Neural progenitor cell (in vitro differentiated cells): ENCODE results near the gene GRP. TPM values are rescaled to one million over a fixed set of nuclear protein-coding genes. Genes with fewer than 3 reads are reported as not detected.
"Not testable (repeated sequence)": the region's sequence is repeated elsewhere in the genome, so short reads cannot be mapped to it uniquely, and the experiment has no call there.

ENCODE experiments used
- DNase-seq: peaks from one replicate; pipeline ENCODE4 v3.0.0-alpha.2; 2016; ENCODE audit warnings: low spot score
- H2AFZ ChIP-seq: fragments of 200-600 bp; sonication (generic); replicated peaks from 2 replicates; pipeline ENCODE4 v1.6.1; 2016; ENCODE audit warnings: antibody characterized with exemption
- H3F3A ChIP-seq: fragments of 200-600 bp; sonication (generic); 2 replicates; pipeline ENCODE4 v1.6.1; 2016; ENCODE audit warnings: antibody characterized with exemption, low read depth
- H3K27ac ChIP-seq: fragments of 200-600 bp; sonication (generic); 2 replicates; pipeline ENCODE4 v1.5.1; 2016; ENCODE audit warnings: mild to moderate bottlenecking
- H3K27me3 ChIP-seq: fragments of 200-600 bp; sonication (generic); 2 replicates; pipeline ENCODE4 v1.6.1; 2016; ENCODE audit warnings: mild to moderate bottlenecking, moderate library complexity
- H3K36me3 ChIP-seq: fragments of 200-600 bp; sonication (generic); 2 replicates; pipeline ENCODE4 v1.5.1; 2016
- H3K4me1 ChIP-seq: fragments of 200-600 bp; sonication (generic); 2 replicates; pipeline ENCODE4 v1.6.1; 2016; ENCODE audit warnings: mixed run types
- H3K4me2 ChIP-seq: fragments of 200-600 bp; sonication (generic); 2 replicates; pipeline ENCODE4 v1.6.1; 2016
- H3K4me3 ChIP-seq: fragments of 200-600 bp; sonication (generic); 2 replicates; pipeline ENCODE4 v1.5.1; 2016
- H3K79me2 ChIP-seq: fragments of 200-600 bp; sonication (generic); 2 replicates; pipeline ENCODE4 v1.6.1; 2016; ENCODE audit warnings: low read depth
- H3K9ac ChIP-seq: fragments of 200-600 bp; sonication (generic); 2 replicates; pipeline ENCODE4 v1.6.1; 2016
- H3K9me3 ChIP-seq: fragments of 200-600 bp; sonication (generic); 2 replicates; pipeline ENCODE4 v1.5.1; 2016; ENCODE audit warnings: low read depth
- H4K20me1 ChIP-seq: fragments of 200-600 bp; sonication (generic); 2 replicates; pipeline ENCODE4 v1.6.1; 2016; ENCODE audit warnings: low read depth
- H3K27ac Mint-ChIP-seq: 3 replicates; pipeline ENCODE4 v1.8.0; 2021; ENCODE audit warnings: mixed read lengths
- H3K27me3 Mint-ChIP-seq: 2 replicates; pipeline ENCODE4 v1.8.0; 2022; ENCODE audit warnings: low read depth, mild to moderate bottlenecking, inconsistent platforms, moderate library complexity, mixed read lengths; ENCODE audit not compliant: insufficient read depth
- H3K36me3 Mint-ChIP-seq: 3 replicates; pipeline ENCODE4 v1.8.0; 2021; ENCODE audit warnings: mixed read lengths
- H3K4me1 Mint-ChIP-seq: 3 replicates; pipeline ENCODE4 v1.8.0; 2021; ENCODE audit warnings: mixed read lengths
- H3K4me3 Mint-ChIP-seq: 3 replicates; pipeline ENCODE4 v1.8.0; 2021; ENCODE audit warnings: mild to moderate bottlenecking, moderate library complexity, mixed read lengths
- H3K9me3 Mint-ChIP-seq: 3 replicates; pipeline ENCODE4 v1.8.0; 2020; ENCODE audit warnings: mixed read lengths
- EZH2 ChIP-seq: fragments of 200-600 bp; sonication (generic); IDR thresholded peaks from 2 replicates; pipeline ENCODE4 v1.6.1; 2017; ENCODE audit warnings: antibody characterized with exemption, mild to moderate bottlenecking, moderate library complexity
- EZH2phosphoT487 ChIP-seq: fragments of 200-600 bp; sonication (generic); IDR thresholded peaks from 2 replicates; pipeline ENCODE4 v1.6.1; 2017; ENCODE audit warnings: antibody characterized with exemption
- total RNA-seq: library from RNA; depleted of rRNA; stranded (reverse); fragments of >200 nt; gene quantifications from 2 replicates; pipeline ENCODE4 v1.2.3, GENCODE V29; 2015; ENCODE audit warnings: low replicate concordance
- TF ChIP-seq, protein P1 (sequence below): fragments of 200-600 bp; sonication (generic); IDR thresholded peaks from 2 replicates; pipeline ENCODE4 v1.5.1; 2017; ENCODE audit warnings: antibody characterized with exemption, mild to moderate bottlenecking

GRP gene
- total RNA-seq, 1 donor from 2014 or later = not detected

DNA sequence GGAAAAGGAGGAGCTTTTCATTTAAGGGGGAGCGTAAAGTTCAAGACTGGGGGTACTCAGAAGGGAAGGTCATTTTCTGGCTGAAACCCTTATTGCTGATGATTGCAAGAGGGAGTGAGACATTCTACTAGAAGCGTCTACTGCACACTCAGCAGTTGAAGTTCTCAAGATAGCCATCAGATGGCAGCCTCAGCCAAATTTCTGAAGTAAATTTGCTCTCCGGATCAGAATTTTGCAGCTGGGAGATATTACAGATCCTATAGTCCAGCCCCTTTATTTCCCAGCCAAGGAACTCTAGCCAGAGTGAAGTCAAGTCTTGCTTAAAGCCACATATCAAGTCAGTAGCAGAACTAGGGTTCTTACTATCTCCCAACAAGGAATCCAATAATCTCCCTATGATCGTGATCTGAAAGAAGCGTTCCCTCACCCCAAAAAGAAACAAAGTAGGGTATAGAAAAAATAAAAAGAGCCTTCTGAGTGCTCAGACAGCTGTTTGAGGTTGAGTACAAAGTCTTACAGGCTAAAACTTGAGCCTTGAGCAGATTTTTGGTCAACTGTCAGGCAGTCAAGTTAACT lies 29.3 kb downstream of the GRP start:
- peaks cover 54% of the 10 kb centered on the region for H3K27me3 ChIP-seq
- H4K20me1 ChIP-seq = no peaks in the 10 kb centered on the region
- no peaks in the 10 kb centered on the region for H3K4me1 Mint-ChIP-seq
- no peaks in the 10 kb centered on the region for H3K36me3 ChIP-seq
- H3K4me3 Mint-ChIP-seq = no peak overlapping the region
- no peaks in the 10 kb centered on the region for H3K79me2 ChIP-seq
- H2AFZ ChIP-seq = no peak overlapping the region
- peaks cover 4% of the 10 kb centered on the region for H3K27me3 Mint-ChIP-seq
- peaks cover 7% of the 10 kb centered on the region for H3K9me3 Mint-ChIP-seq
- no peaks in the 10 kb centered on the region for H3F3A ChIP-seq
- DNase-seq = peak; percentile 78
- no peak overlapping the region for H3K9ac ChIP-seq
- no peak overlapping the region for H3K27ac Mint-ChIP-seq
- no peak overlapping the region for H3K4me3 ChIP-seq
- H3K4me1 ChIP-seq = no peaks in the 10 kb centered on the region
- TF ChIP-seq EZH2 (no peak), EZH2phosphoT487 (no peak)
- TF ChIP-seq, protein P1, sequence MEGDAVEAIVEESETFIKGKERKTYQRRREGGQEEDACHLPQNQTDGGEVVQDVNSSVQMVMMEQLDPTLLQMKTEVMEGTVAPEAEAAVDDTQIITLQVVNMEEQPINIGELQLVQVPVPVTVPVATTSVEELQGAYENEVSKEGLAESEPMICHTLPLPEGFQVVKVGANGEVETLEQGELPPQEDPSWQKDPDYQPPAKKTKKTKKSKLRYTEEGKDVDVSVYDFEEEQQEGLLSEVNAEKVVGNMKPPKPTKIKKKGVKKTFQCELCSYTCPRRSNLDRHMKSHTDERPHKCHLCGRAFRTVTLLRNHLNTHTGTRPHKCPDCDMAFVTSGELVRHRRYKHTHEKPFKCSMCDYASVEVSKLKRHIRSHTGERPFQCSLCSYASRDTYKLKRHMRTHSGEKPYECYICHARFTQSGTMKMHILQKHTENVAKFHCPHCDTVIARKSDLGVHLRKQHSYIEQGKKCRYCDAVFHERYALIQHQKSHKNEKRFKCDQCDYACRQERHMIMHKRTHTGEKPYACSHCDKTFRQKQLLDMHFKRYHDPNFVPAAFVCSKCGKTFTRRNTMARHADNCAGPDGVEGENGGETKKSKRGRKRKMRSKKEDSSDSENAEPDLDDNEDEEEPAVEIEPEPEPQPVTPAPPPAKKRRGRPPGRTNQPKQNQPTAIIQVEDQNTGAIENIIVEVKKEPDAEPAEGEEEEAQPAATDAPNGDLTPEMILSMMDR = peak; percentile 79
- no peak overlapping the region for H3K27ac ChIP-seq
- H3K9me3 ChIP-seq = no peaks in the 10 kb centered on the region
- H3K4me2 ChIP-seq = no peak overlapping the region
- H3K36me3 Mint-ChIP-seq = no peaks in the 10 kb centered on the region

DNA sequence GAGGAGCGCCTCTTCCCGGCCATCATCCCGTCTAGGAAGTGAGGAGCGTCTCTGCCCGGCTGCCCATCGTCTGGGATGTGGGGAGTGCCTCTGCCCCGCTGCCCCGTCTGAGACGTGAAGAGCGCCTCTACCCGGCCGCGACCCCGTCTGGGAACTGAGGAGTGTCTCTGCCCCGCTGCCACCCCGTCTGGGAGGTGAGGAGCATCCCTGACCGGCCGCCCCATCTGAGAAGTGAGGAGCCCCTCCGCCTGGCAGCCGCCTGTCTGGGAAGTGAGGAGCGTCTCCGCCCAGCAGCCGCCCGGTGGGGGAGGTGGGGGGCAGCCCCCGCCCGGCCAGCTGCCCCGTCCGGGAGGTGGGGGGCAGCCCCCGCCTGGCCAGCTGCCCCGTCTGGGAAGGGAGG lies 35.5 kb downstream of the GRP start:
- peaks cover 11% of the 10 kb centered on the region for H3K27me3 Mint-ChIP-seq

DNA sequence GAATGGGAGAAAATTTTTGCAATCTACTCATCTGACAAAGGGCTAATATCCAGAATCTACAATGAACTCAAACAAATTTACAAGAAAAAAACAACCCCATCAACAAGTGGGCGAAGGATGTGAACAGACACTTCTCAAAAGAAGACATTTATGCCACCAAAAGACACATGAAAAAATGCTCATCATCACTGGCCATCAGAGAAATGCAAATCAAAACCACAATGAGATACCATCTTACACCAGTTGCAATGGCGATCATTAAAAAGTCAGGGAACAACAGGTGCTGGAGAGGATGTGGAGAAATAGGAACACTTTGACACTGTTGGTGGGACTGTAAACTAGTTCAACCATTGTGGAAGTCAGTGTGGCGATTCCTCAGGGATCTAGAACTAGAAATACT lies 41.9 kb downstream of the GRP start:
- H3K9me3 Mint-ChIP-seq = peaks cover 13% of the 10 kb centered on the region
- H3K9ac ChIP-seq, H3K36me3 Mint-ChIP-seq, H3K79me2 ChIP-seq, H3K4me2 ChIP-seq, H3K27ac Mint-ChIP-seq, H2AFZ ChIP-seq, H3K4me3 ChIP-seq, DNase-seq, H3K9me3 ChIP-seq, H3K4me3 Mint-ChIP-seq, H3K27ac ChIP-seq, H3K4me1 Mint-ChIP-seq, H3K36me3 ChIP-seq: not testable (repeated sequence)
- Histone ChIP-seq H3K27me3 (peaks cover 77% of the 10 kb centered on the region), H4K20me1 (peaks cover 23% of the 10 kb centered on the region), H3F3A (peaks cover 33% of the 10 kb centered on the region), H3K4me1 (peaks cover 22% of the 10 kb centered on the region)
- peaks cover 59% of the 10 kb centered on the region for H3K27me3 Mint-ChIP-seq

More for the DNA sequence above, 35.5 kb downstream of the GRP start:
- H3F3A ChIP-seq, H3K4me3 Mint-ChIP-seq, H3K9me3 ChIP-seq, DNase-seq, H4K20me1 ChIP-seq, H3K27ac ChIP-seq, H3K4me3 ChIP-seq, H3K4me1 Mint-ChIP-seq, H3K9ac ChIP-seq, H3K4me1 ChIP-seq, H3K36me3 ChIP-seq, H3K4me2 ChIP-seq, H3K27ac Mint-ChIP-seq, H3K36me3 Mint-ChIP-seq, H2AFZ ChIP-seq, H3K79me2 ChIP-seq: not testable (repeated sequence)
- H3K27me3 ChIP-seq = peaks cover 21% of the 10 kb centered on the region
- H3K9me3 Mint-ChIP-seq = peaks cover 15% of the 10 kb centered on the region

DNA sequence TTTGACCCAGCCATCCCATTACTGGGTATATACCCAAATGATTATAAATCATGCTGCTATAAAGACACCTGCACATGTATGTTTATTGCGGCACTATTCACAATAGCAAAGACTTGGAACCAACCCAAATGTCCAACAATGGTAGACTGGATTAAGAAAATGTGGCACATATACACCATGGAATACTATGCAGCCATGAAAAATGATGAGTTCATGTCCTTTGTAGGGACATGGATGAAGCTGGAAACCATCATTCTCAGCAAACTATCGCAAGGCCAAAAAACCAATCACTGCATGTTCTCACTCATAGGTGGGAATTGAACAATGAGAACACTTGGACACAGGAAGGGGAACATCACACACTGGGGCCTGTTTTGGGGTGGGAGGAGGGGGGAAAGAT lies 42.3 kb downstream of the GRP start:
- not testable (repeated sequence) for H3K36me3 ChIP-seq, H3K4me2 ChIP-seq, H3K4me1 Mint-ChIP-seq, H3K4me3 Mint-ChIP-seq, H3K27ac ChIP-seq, H3K79me2 ChIP-seq, H3K9ac ChIP-seq, H3K4me3 ChIP-seq, H3K9me3 ChIP-seq, H3K27ac Mint-ChIP-seq, H3K36me3 Mint-ChIP-seq, DNase-seq, H2AFZ ChIP-seq
- Histone ChIP-seq H3K4me1 (peaks cover 22% of the 10 kb centered on the region), H3K27me3 (peaks cover 81% of the 10 kb centered on the region), H3F3A (peaks cover 37% of the 10 kb centered on the region), H4K20me1 (peaks cover 27% of the 10 kb centered on the region)
- H3K27me3 Mint-ChIP-seq = peaks cover 63% of the 10 kb centered on the region
- peaks cover 13% of the 10 kb centered on the region for H3K9me3 Mint-ChIP-seq

DNA sequence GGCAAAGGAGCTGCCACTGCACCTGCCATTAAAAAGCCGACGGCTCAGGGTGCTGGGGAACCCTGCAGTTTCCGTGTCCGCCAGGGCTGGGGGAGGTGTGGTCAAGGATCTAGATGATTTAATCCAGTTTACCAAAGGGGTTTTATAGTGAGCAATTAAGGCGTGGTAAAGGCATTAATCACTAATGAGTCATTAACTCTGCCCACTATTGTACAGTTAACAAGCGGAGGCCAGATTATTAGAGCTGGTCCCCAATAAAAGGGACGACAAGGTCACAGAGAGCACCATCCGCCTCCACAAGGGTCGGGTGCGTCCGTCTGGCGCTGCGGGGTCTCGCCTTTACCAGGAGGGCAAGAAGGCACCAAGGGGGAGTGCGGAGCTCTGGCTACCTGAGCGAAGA lies 43.7 kb downstream of the GRP start:
- peaks cover 25% of the 10 kb centered on the region for H3K4me1 ChIP-seq
- H3K27me3 ChIP-seq = peaks cover 96% of the 10 kb centered on the region
- no peaks in the 10 kb centered on the region for H3K9me3 ChIP-seq
- H3K4me3 Mint-ChIP-seq = peak overlapping the region; percentile 21
- no peak overlapping the region for H2AFZ ChIP-seq
- H3K27ac ChIP-seq = no peak overlapping the region
- no peak overlapping the region for H3K27ac Mint-ChIP-seq
- no peak for DNase-seq
- H3F3A ChIP-seq = peaks cover 51% of the 10 kb centered on the region
- H3K27me3 Mint-ChIP-seq = peaks cover 77% of the 10 kb centered on the region
- H3K36me3 ChIP-seq = peaks cover 6% of the 10 kb centered on the region
- TF ChIP-seq EZH2 (no peak), EZH2phosphoT487 (peak; percentile 13)
- H3K9me3 Mint-ChIP-seq = peaks cover 13% of the 10 kb centered on the region
- H3K4me3 ChIP-seq = no peak overlapping the region
- no peak overlapping the region for H3K9ac ChIP-seq
- peak overlapping the region; percentile 63 for H3K4me2 ChIP-seq
- no peaks in the 10 kb centered on the region for H3K36me3 Mint-ChIP-seq
- H3K79me2 ChIP-seq = no peaks in the 10 kb centered on the region
- peaks cover 41% of the 10 kb centered on the region for H4K20me1 ChIP-seq
- H3K4me1 Mint-ChIP-seq = peaks cover 13% of the 10 kb centered on the region
